GM18499 (cell line): ENCODE data around the gene RPL10A.

Experiments
- ATAC-seq: cut with Tn5 transposase; IDR thresholded peaks from one replicate; pipeline ENCODE4 v1.9.1; 2021; ENCODE audit warnings: moderate number of reproducible peaks; ENCODE audit not compliant: insufficient read depth, unreplicated experiment

Gene RPL10A

DNA sequence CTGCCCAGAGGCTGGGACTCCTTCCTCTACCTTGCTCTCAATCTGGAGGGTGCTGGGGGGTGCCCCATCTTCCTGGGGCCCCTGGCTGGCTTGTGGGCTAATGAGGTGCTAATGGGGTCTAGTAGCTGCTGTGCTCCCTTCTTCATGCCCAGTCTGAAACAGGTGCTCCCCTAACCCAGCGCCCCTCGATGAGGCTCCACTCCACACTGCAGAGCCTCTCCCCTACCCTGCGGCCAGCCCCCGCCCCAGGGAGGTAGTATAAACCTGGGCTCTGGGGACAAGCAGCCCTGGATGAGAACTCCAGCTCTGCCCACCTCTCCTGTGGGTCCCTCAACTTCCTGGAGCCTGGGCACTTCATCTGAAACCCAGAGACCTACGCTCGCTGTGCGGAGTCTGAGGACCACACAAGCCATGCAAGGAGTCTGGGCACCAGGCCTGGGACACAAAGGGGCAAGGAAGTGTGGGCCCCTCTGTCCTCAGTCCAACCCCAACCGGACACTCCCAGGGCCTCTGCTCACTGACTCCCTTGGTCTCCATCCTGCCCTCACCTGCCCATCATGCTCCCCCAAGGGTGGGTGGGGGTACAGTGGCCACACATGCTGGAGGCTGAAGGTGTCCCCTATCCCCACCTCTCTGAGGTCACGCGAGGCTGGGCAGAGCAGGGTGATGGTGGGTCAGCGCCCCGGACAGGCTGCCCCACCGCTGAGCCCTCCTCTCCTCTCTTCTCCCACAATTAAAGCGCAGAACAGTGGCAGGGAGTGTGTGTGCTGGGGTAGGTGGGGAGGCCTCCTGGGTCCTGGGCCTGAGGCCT is 6.1 kb downstream of the RPL10A start:
- no peak for ATAC-seq

DNA sequence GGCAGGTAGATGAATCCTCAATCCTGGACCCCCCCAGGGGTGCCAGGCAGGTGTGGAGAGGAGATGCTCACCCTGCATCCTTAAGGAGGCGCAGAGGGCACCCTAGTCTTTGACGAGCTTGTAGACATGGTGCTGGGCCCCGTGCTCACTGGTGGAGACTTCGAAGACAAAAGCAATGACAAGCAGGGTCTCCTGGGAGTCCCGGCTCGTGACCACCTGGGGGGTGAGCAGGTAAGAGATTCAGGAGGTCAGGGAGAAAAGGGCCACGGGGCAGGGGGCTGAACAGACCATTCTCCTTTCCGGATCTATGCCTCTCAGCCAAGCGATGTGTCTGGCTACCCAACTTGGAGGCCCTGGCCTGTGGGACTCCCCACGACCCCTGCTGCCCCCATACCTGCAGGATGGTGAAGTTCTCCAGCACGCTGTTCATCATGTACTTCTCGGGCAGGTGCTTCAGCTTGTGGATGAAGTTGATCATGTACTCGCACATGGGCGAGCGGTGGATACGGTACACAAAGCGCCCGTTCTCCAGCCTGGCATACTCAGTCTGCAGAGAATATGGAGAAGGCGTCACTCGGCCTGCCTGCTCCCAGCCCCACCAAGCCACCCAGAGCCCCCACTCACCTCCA is 6.9 kb downstream of the RPL10A start:
- ATAC-seq, result no peak

DNA sequence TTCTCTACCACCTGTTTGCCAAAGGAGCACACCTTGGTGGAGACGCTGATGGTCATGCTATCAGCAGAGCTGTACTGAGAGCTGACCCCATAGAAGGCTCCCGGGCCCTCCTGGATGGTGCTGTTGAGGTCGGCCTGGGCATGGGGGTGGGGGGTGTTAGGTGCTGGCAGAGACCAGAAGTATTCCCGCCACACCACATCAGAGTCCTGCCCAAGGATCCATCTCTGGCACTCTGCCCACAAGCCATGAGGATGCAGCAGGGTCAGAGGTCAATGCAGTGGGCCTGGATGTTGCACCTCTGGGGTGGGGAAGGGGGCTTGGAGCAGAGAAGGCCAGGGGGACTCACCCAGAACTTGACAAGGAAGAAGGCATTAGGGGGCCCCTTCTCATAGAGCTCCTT is 7.4 kb downstream of the RPL10A start:
- no peak for ATAC-seq

DNA sequence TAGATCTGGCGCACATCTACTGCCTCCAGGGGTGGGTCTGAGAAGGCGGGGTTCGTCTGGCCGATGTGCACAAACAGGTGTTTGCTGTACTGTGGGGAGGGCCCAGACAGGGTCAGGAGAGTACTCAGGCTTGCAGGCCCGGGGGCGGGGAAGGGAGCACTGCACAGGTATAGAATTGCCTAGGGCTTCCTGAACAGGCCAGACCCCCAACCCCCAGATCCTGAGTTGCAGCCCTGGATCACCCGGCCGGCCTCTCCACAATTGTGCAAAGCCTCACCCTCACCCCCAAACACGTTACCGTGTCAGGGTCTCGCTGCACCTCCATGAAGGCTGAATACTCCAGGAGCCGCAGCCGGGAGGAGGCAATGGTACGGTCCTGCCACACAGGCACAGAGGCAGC is 7.8 kb downstream of the RPL10A start:
- no peak for ATAC-seq

DNA sequence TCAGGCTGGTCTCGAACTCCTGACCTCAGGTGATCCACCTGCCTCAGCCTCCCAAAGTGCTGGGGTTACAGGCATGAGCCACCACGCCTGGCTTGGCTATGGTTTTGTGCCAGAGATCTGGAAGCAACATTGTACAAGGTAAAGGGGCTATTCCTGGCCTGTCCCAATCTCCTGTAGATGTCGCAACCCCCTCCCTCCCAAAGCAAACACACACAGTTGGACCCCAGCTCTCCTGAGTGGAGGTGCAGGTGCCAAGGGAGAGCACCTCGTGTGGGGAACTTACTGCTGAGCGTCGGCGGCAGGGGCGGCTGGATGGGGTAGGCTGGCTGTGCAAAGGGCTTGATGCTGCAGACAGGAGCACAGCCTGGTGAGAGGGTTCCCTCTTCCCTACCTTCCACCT is 8.8 kb downstream of the RPL10A start:
- ATAC-seq, result no peak

DNA sequence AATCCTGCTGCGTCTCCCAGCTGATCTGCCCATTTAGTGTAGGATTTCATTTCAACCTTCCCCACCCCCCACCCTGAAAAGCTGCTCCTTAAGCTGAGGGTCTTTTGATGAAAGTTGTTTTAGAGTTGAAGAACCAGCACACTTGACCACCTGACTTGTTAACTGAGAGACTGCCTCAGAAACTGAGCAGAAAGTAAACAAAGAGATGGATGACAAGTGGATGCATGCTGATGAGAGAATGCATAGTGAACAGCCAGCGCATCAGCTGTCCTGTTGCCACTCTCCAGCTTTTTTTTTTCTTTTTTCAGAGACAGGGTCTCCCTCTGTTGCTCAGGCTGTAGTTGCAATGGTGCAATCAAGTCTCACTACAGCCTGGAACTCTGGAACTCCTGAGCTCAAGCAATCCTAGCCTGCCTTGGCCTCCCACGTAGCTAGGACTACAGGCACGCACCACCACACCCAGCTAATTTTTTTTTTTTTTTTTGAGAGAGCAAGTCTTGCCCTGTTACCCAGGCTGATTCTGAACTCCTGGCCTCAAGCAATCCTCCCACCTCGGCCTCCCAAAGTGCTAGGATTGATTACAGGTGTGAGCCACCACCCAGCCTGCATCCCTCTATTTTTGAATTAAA is 9.5 kb downstream of the RPL10A start:
- ATAC-seq, result no peak

DNA sequence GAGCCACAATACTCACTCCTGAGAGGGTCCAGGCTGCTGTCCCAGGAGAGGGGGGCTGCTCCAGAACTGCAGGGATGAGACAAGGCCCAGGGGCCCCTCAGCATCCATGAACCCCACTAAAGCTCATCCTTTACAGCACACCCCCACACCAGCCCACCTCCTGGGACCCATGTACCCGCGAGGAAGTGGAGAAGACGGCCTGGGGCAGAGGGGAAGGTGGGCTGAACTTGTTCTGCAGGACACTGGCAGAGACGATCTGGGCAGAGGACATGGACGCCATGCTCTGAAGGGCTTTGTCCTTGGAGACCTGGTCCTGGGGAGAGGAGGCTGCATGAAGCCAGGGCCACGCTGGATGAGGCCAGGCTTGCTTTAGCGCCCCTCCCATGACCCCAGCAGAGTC is 10.1 kb downstream of the RPL10A start:
- ATAC-seq, result no peak

DNA sequence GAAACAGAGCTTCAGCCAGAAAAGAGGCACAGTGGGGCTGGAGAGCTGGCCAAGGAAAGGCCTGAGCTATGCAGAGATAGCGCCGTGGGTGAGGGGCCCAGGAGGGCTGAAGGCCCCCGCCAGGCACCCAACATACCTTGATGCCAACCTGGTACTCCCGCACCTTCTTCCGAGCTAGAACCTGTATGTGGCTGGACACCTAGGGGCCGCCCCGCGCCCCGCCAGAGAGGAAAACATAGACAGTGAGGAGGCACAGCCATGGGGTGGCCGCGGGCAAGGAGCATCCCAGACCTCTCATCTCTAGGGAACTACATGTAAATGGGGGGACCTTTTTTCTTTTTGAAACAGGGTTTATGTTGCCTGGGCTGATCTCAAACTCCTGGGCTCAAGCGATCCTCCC is 12.0 kb downstream of the RPL10A start:
- ATAC-seq, result no peak

DNA sequence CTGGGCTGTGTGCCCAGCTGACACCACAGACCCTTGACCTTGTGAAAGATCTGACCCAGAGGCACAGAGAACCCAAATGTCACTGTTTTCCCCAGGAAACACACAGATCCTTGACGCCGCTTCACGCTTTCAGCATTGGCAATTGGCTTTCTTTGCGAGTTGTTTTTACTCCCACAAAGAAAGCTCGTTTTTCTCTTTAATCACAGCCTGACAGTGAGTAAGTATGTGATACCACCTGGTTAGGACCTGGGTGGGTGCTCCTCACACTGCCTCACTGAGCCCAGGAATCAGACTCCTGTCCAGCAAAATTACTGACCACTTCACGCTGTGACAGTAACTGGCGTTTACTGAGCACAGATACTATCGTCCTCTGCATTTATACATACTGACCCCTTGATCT is 13.0 kb downstream of the RPL10A start:
- no peak for ATAC-seq

DNA sequence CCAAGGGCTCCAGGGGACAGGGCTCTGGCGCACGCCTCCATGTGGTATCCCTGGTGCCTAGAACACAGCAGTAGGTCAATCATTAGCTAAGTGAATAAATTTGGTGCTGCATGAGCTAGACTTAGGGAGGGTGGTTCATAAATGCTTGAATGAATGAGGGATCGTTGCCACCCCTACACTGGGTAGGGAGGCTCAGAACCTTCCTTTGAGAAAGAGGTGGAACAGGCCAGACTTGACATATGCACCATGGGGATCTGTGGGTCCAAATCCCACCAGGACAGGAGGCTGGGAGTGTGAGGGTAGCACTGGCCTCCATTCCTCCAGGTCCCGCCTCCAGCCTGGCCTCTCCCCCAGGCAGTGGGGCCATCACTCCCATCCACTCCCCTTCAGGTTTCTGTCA is 14.9 kb downstream of the RPL10A start:
- ATAC-seq, result no peak

DNA sequence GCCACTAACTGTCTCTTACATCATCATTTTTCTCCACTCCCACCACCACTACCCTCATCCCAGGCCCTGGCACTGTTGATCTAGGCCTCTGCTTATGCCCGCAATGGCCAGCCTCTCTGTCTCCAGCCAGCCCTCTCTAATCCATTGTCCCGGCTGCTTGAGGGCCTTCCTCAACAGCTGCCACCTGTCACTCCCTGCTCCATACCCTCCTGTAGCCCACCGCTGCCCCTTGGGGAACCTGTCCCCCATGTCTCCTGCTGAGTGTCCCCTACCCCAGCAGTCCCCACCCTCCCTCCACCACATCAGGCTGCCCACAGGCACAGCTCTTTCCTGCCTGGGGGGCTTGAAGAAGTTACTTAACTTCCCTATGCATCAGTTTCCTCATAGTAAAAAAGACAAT is 15.3 kb downstream of the RPL10A start:
- ATAC-seq, result no peak

DNA sequence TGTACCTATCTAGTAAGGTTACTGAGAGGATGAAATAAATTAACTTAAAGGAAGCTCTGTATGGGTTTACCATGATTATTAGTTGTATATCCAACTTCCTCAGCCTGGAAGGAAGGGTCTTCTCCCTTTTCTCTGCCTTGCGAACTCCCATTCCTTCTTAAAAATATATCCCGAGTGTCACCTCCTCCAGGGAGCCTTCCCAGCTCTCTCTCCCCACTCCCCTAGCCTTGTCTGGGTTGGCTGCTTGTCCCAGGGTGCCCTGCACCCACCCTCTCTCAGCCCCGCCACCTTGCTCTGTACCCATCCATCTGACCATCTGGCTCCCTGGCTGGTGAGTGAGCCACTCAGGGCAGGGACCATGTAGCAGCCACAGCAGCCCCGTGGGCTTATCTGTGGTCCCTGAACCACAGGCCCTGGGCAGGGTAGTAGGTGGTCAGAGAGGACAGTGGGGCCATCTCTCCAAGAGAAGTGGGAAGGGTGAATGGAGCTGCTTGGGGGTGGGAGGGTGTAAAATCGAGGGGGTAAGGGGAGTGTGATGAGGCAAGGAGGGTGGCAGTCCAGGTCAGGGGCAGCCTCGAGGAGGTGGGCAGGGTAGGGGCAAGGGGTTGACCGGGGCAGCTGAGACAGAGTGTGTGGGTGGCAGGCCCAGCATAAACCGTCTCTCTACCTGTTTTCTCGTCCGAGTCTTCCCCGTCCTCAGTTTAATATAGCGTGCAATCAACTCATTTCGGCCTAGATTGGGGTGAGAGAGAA is 15.9 kb downstream of the RPL10A start:
- ATAC-seq, result no peak

DNA sequence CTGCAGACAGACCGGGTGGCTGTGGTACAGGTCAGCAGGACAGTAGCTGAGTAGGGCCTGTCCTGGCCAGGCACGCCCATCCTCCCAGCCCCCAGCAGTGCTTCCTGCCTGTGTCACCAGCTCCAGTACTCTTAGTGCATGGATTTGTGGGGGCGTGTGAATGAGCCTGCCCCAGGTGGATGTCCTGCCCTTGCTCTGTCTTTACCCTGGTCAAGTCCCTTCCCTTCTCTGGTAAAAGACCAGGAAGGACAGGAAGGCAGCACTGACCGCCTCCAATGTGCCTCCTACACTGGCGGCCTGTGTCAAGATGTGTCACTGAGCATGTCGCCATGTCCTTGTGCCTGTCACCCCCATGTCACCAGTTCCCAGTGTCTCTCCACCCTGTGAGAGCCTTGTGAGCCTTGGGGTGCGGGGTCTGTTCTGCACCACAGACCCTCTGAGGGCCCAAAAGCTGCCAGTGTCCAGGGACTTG is 16.8 kb downstream of the RPL10A start:
- no peak for ATAC-seq

DNA sequence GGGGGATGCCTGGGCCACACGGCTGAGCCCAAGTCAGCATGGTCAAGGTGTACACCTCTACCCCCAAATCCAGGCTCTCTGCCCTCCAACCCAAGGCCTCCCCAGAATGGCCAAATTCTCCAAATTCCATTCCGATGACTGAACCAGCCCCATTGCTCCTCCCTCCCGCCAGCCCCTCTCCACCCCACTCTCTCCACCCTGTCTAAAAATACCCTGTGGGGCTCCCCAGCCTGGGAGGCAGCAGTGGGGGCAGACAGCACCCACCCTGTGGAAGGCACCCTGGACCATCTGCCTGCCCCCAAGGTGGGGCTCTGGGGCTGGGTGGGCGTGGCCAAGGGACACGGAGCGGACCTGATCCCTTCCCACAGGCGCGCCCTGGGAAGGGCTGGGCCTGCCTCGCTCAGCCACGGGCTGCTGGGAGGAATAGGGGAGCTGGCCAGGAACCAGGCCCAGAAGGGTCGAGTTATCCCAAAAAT is 17.2 kb downstream of the RPL10A start:
- ATAC-seq, result no peak

DNA sequence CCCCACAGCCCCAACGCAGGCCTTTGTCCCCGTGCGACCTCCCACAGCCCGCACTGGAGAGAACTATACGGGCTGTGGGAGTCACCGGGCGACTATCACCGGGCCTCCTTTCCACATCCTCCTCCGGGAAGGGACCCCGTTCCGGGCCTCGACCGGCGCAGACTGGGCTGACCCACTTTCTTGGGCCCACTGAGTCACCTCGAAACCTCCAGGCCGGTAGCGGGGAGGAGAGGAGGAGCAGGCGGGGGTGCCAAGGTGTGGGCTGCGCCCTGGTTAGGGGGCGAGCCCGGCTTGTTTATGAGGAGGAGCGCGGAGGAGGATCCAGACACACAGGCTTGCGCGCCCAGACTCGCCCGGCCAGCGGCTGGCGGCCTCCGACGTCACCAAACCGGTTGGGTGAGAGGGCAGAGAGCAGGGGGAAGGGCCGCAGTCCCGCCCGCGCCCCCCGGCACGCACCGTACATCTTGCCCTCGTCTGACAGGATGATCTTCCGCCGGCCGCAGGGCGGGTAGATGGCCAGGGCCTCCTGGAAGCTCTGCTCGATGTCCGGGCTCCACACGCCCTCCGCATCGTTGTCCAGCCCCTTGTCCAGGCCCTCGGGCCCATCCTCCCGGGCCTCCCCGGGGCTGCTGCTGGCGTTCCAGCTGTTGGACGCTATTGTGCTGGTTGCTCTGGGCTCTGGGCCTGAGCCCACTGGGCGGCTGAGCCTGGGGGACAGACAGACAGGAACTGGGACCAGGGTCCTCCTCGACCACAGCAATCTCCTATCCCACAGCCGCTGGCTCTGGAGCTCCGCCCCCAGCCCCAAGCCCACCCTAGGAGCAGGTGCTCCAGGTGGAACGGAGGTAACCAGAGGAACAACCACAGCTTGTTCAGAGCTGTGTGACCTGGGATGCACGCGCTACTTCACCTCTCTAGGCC is 18.1 kb downstream of the RPL10A start:
- ATAC-seq, result no peak

DNA sequence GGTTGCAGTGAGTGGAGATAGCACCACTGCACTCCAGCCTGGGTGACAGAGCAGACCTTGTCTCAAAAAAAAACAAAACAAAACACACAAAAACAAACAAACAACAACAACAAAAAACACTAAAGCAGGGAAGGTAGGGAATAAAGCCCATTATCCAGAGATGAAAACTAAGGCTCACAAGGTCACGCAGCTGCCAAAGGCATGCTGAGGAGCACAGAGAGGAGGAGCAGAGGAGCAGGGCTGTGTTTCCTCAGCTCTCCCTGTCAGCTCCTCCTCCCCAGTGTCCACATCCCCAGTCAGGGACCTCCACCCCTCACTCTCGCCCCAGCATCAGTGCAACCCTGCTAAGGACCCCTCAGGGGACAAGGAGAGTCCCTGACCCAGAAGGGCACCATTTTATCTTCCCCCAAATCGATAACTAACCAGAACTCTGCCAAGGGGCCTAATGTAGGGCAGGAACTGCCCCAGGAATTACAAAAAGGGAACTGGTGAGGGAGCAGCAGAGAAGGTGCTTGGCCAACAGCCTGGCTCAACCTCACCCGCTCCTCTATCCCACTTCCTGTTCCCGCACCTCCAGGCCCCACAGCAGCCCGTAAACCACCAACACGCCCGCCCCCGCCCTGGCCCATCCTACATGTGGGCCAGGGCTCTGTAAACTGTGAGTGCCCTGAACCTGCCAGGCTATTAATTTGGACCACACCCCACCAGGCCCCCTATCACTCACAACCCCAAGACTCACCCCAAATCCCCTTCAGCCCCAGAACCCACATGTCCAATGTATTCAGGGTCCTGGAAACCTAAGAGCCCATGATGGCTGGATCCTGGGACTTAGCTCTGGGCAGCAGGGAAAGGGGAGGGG is 19.7 kb downstream of the RPL10A start:
- no peak for ATAC-seq

DNA sequence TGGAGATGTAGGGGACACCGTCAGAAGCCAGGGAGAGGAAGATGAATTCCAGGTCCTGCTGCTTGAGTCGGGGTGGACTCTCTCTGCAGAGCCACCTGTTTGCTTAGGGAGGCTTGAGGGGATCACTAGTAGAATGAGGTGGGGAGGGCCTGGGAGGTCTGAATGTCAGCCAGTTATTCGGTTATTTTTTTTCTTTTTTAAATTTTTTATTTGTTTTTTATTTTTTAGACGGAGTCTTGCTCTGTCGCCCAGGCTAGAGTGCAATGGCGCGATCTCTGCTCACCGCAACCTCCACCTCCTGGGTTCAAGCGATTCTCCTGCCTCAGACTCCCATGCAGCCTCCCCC is 20.3 kb downstream of the RPL10A start:
- ATAC-seq, result no peak

DNA sequence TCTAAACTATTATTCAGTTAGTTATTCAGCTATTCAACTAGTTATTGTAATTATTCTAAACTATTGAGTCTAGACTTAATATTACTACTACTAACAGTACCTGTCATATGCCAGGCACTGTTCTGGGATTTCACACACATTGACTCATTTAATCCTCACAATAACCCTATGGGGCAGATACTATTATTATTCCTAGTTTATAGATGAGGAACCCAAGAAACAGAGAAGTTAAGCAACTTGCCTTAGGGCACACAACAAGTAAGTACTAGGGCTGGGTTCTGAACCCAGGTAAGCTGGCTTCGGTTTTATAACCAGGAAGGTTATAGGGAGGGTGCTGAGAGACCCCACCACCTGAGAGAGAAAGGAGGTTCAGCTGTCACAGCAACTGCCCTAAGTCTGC is 20.9 kb downstream of the RPL10A start:
- ATAC-seq, result no peak
